Ishikawa (cell line): ENCODE data around the gene PLG.

Source experiments
- CEBPB ChIP-seq: IDR thresholded peaks from 2 replicates; pipeline ENCODE4 v1.6.1; 2012
- CREB1 ChIP-seq: IDR thresholded peaks from 2 replicates; pipeline ENCODE4 v1.6.1; 2012; ENCODE audit warnings: low read depth
- EGR1 ChIP-seq: IDR thresholded peaks from 2 replicates; pipeline ENCODE4 v1.6.1; 2012
- EP300 ChIP-seq: IDR thresholded peaks from 2 replicates; pipeline ENCODE4 v1.6.1; 2012; ENCODE audit warnings: borderline replicate concordance
- FOXM1 ChIP-seq: IDR thresholded peaks from 2 replicates; pipeline ENCODE4 v1.6.1; 2012; ENCODE audit warnings: low read depth, borderline replicate concordance
- NFIC ChIP-seq: IDR thresholded peaks from 2 replicates; pipeline ENCODE4 v1.6.1; 2012
- RAD21 ChIP-seq: IDR thresholded peaks from 2 replicates; pipeline ENCODE4 v1.6.1; 2012; ENCODE audit warnings: low read depth
- REST ChIP-seq: IDR thresholded peaks from 2 replicates; pipeline ENCODE4 v1.6.1; 2012; ENCODE audit warnings: low read depth, mild to moderate bottlenecking
- TAF1 ChIP-seq: IDR thresholded peaks from 2 replicates; pipeline ENCODE4 v1.6.1; 2012; ENCODE audit warnings: low read depth, mild to moderate bottlenecking
- TCF12 ChIP-seq: IDR thresholded peaks from 2 replicates; pipeline ENCODE4 v1.6.1; 2012; ENCODE audit warnings: low read depth
- TEAD4 ChIP-seq: IDR thresholded peaks from 2 replicates; pipeline ENCODE4 v1.6.1; 2012
- USF1 ChIP-seq: IDR thresholded peaks from 2 replicates; pipeline ENCODE4 v1.6.1; 2012
- YY1 ChIP-seq: IDR thresholded peaks from 2 replicates; pipeline ENCODE4 v1.6.1; 2012; ENCODE audit warnings: low read depth
- ZBTB7A ChIP-seq: IDR thresholded peaks from 2 replicates; pipeline ENCODE4 v1.6.1; 2012; ENCODE audit warnings: low read depth
- TF ChIP-seq, protein P1 (sequence below): IDR thresholded peaks from 2 replicates; pipeline ENCODE4 v1.6.1; 2012

Gene PLG

GRCh38 chr6:160792708-160793107 is 90.7 kb downstream of the PLG start:
- TF ChIP-seq YY1 (no peak), EGR1 (no peak), ZBTB7A (no peak), TAF1 (no peak), TEAD4 (no peak), USF1 (no peak), EP300 (no peak), REST (no peak)

- TF ChIP-seq EGR1 (no peak), ZBTB7A (no peak)
Observed at GRCh38 chr6:160793652-160794051, 91.6 kb downstream of the PLG start.

DNA sequence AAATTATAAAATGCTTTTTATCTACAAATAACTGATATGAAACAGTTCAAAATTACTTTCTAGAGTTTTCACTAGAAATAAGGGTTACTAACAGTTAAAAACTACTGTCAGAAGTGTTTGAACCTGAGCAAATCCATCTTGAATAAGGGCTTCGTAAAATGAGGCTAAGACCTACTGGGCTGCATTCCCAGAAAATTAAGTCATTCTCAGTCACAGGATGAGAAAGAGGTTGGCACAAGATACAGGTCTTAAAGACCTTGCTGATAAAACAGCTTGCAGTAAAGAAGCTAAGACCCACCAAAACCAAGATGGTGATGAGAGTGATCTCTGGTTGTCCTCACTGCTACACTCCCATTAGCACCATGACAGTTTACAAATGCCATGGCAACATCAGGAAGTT is 93.7 kb downstream of the PLG start:
- no peak for TF ChIP-seq EGR1
- TF ChIP-seq CEBPB, result no peak
- TF ChIP-seq YY1, result no peak

DNA sequence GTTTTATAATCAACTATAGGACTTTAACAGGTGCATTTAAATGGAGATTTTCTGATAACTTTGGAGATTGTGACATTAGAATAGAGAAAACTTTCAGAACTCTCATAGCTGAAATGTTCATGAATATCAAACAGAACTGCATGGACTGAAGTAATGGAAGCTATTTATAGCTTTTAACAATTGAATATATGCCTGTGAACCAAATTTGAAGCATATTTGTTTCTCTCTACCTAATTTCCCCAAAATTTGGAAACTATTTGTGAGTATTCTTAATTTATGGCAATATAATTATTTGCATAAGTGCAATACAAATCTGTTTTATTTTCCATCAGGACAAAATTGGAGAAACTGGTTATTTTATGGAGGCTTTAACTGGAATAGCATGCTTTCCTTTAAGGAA is 96.6 kb downstream of the PLG start:
- TF ChIP-seq ZBTB7A, result no peak
- TF ChIP-seq REST, result no peak

GRCh38 chr6:160799801-160800506 is 97.9 kb downstream of the PLG start:
- TF ChIP-seq YY1, result no peak
- TF ChIP-seq CEBPB, result no peak
- no peak for TF ChIP-seq TEAD4
- TF ChIP-seq ZBTB7A, result no peak
- TF ChIP-seq FOXM1, result no peak
- no peak for TF ChIP-seq TAF1
- TF ChIP-seq USF1, result no peak
- TF ChIP-seq, protein P1, sequence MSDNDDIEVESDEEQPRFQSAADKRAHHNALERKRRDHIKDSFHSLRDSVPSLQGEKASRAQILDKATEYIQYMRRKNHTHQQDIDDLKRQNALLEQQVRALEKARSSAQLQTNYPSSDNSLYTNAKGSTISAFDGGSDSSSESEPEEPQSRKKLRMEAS, result no peak
- TF ChIP-seq TCF12, result no peak
- TF ChIP-seq EGR1, result no peak
- no peak for TF ChIP-seq RAD21
- no peak for TF ChIP-seq CREB1
- TF ChIP-seq EP300, result no peak
- no peak for TF ChIP-seq NFIC
- no peak for TF ChIP-seq REST

DNA sequence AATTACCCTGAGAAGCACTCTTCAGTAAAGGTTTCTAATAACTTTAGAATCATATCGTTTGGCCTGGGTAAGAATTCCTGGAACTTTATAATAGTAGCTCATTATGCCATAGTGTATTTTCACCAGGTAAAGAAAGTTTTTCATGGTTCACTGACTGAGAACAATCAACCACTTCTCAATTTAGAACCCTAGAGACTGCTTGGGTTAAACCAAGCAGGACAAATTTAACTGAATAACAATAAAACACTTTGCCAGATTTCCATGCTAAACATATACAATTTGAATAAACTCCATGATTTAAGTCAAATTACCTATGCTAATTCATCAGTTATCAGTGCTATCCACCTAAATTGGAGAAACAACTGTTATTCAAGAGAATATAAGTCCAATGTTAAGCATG is 99.4 kb downstream of the PLG start:
- TF ChIP-seq REST (no peak), RAD21 (no peak), ZBTB7A (no peak), TCF12 (peak; percentile 32; the same call in 1 of the 2 replicates), CEBPB (no peak; the same call in 1 of the 2 replicates), CREB1 (no peak), FOXM1 (0 out of 2 replicates have a peak, but pooled peaks have one; percentile 17), TEAD4 (peak; percentile 70), EGR1 (no peak), EP300 (peak; percentile 56; the same call in 1 of the 2 replicates), NFIC (peak; percentile 64; the same call in 1 of the 2 replicates), TAF1 (no peak), USF1 (no peak), YY1 (no peak)
- TF ChIP-seq, protein P1, result no peak
